Spleen (tissue), 7 donors: ENCODE measurements around the gene LRIT2.

Experiments used
- POLR2AphosphoS5 ChIP-seq, 3 donors: sonication (generic); formaldehyde crosslinking; IDR thresholded peaks; one replicate each; pipeline ENCODE4 v1.5.1; 2017; ENCODE audit warnings: antibody characterized with exemption in 3 of 3
- TF ChIP-seq, protein P1 (sequence below), 11 experiments: fragments of 200-600 bp in 7 of 11; fragments of 450-650 bp in 4 of 11; sonication (generic) in 4 of 11; IDR thresholded peaks in 8 of 11; conservative IDR thresholded peaks in 3 of 11; 1 replicate in 7 of 11; 2 replicates in 4 of 11; pipeline versions ENCODE4 v1.4.0 to v1.8.0; 2016 to 2021; ENCODE audit warnings: antibody characterized with exemption in 11 of 11, inconsistent platforms in 4 of 11, mild to moderate bottlenecking in 1 of 11
- donor health status: DM: no; HTN: no; CAD: no; lungs with moderate emphysema.
- donor health status: DM: no; HTN: no; CAD: no.
- donor health status: DM: no; HTN: no; CAD: no.

DNA sequence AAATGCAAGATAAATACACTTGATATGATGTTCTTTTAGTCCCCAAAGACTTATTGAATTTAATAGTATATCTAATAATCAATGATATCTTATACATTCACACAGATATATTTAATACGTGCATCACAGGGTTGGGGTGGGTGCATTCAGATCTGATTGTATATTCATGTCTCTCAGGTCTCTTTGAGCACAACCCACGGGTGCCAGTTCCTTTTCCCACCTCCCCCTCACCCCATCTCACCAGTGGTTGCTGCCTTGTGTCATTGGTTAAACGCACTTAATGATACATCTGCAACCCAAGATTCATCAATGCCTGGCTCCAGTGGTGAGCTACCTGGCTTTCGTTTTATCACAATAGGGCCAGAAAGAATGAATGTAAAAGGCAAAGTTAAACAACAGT, 9.8 kb upstream of the LRIT2 start:
- TF ChIP-seq, protein P1, sequence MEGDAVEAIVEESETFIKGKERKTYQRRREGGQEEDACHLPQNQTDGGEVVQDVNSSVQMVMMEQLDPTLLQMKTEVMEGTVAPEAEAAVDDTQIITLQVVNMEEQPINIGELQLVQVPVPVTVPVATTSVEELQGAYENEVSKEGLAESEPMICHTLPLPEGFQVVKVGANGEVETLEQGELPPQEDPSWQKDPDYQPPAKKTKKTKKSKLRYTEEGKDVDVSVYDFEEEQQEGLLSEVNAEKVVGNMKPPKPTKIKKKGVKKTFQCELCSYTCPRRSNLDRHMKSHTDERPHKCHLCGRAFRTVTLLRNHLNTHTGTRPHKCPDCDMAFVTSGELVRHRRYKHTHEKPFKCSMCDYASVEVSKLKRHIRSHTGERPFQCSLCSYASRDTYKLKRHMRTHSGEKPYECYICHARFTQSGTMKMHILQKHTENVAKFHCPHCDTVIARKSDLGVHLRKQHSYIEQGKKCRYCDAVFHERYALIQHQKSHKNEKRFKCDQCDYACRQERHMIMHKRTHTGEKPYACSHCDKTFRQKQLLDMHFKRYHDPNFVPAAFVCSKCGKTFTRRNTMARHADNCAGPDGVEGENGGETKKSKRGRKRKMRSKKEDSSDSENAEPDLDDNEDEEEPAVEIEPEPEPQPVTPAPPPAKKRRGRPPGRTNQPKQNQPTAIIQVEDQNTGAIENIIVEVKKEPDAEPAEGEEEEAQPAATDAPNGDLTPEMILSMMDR (IDR thresholded peaks at IDR 0.05 in 8 of 11, conservative IDR thresholded peaks at IDR 0.05 in 3 of 11): no peak
- no peak for TF ChIP-seq POLR2AphosphoS5 (IDR thresholded peaks at IDR 0.05)
